Stimulated activated CD4-positive, alpha-beta T cell treated with anti-CD3 and anti-CD28 coated beads, Interleukin-15, amount 100 ng/mL, for 1 hour (primary cell): Measurements from ENCODE around the gene PLEKHA1.

Experiments used
- DNase-seq, 2 donors: peaks; one replicate each; pipeline ENCODE4 v3.0.0-alpha.2; 2020; ENCODE audit warnings: low read depth in 1 of 2, low spot score in 1 of 2

PLEKHA1 gene

GRCh38 chr10:122375679-122376160 lies 1.2 kb downstream of the PLEKHA1 start:
- DNase-seq: no peak

- no peak for DNase-seq
Measured at GRCh38 chr10:122376364-122376961, 2.0 kb downstream of the PLEKHA1 start.

- no peak for DNase-seq
Measured at GRCh38 chr10:122379041-122379440, 4.5 kb downstream of the PLEKHA1 start.

GRCh38 chr10:122379537-122379936 lies 5.0 kb downstream of the PLEKHA1 start:
- no peak for DNase-seq

- no peak for DNase-seq
Measured at GRCh38 chr10:122380703-122381102, 6.2 kb downstream of the PLEKHA1 start.

GRCh38 chr10:122381680-122382079 lies 7.2 kb downstream of the PLEKHA1 start:
- no peak for DNase-seq

- DNase-seq: no peak
Measured at GRCh38 chr10:122386514-122386913, 12.0 kb downstream of the PLEKHA1 start.

GRCh38 chr10:122387572-122387971 lies 13.1 kb downstream of the PLEKHA1 start:
- DNase-seq: no peak

GRCh38 chr10:122388287-122388997 lies 13.9 kb downstream of the PLEKHA1 start:
- no peak for DNase-seq

GRCh38 chr10:122390271-122390670 lies 15.8 kb downstream of the PLEKHA1 start:
- DNase-seq: no peak

GRCh38 chr10:122390679-122391078 lies 16.2 kb downstream of the PLEKHA1 start:
- DNase-seq: no peak

GRCh38 chr10:122391875-122392274 lies 17.4 kb downstream of the PLEKHA1 start:
- no peak for DNase-seq

GRCh38 chr10:122392835-122393234 lies 18.3 kb downstream of the PLEKHA1 start:
- DNase-seq: no peak

- no peak for DNase-seq
Measured at GRCh38 chr10:122393288-122393687, 18.8 kb downstream of the PLEKHA1 start.

GRCh38 chr10:122402548-122403131 lies 28.1 kb downstream of the PLEKHA1 start:
- no peak for DNase-seq

GRCh38 chr10:122404576-122404975 lies 30.1 kb downstream of the PLEKHA1 start:
- DNase-seq: no peak

GRCh38 chr10:122407375-122408125 lies 33.0 kb downstream of the PLEKHA1 start:
- peak in 1 of 2 donors; percentile 11 for DNase-seq

GRCh38 chr10:122413327-122413726 lies 38.8 kb downstream of the PLEKHA1 start:
- DNase-seq: no peak

- DNase-seq: no peak
Measured at GRCh38 chr10:122417667-122418066, 43.2 kb downstream of the PLEKHA1 start.

- DNase-seq: no peak
Measured at GRCh38 chr10:122419016-122419415, 44.5 kb downstream of the PLEKHA1 start.

- DNase-seq: no peak
Measured at GRCh38 chr10:122419876-122420623, 45.5 kb downstream of the PLEKHA1 start.
